Measurements from ENCODE around the gene PACRG. TPM values are rescaled to one million over a fixed set of nuclear protein-coding genes. Genes with fewer than 3 reads are reported as not detected.

Gene PACRG
- total RNA-seq, 1 donor from 2014 or later: under 0.01 TPM

- no peak for FAIRE-seq
- H3K4me3 ChIP-seq (ENCODE audit: low read depth, low read length): no peak overlapping the region
- H3K27me3 ChIP-seq (ENCODE audit: control insufficient read depth, insufficient read depth, low read length): no peaks in the 10 kb centered on the region
Observed at GRCh38 chr6:162921510-162922040, 193.8 kb downstream of the PACRG start.

DNA sequence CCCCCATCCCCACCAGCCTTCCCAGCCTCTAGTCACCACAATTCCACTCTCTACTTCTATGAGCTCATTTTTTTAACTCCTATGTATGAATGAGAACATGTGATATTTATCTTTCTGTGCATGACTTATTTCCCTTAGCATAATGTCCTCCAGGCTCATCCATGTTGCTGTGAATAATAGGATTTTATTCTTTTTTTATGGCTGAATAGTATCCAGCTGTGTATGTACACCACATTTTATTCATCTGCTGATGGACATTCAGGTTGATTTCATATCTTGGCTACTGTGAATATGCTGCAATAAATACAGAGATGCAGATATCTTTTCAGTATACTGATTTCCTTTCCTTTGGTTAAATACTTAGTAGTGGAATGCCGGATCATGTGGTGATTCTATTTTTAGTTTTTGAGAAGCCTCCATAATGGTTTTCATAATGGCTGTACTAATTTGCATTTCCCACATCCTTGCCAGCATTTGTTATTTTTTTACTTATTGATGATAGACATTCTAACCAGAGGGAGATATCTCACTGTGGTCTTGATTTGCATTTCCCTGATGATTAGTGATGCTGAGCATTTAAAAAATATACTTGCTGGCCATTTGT lies 194.9 kb downstream of the PACRG start:
- Histone ChIP-seq H3K36me3 (ENCODE audit: control insufficient read depth, insufficient read depth, low read length) (no peaks in the 10 kb centered on the region), H3K27me3 (ENCODE audit: control insufficient read depth, insufficient read depth, low read length) (no peaks in the 10 kb centered on the region), H3K4me3 (ENCODE audit: low read depth, low read length) (no peak overlapping the region)
- FAIRE-seq (no peak), DNase-seq (ENCODE audit: low read depth) (no peak)
- TF ChIP-seq, protein P1, sequence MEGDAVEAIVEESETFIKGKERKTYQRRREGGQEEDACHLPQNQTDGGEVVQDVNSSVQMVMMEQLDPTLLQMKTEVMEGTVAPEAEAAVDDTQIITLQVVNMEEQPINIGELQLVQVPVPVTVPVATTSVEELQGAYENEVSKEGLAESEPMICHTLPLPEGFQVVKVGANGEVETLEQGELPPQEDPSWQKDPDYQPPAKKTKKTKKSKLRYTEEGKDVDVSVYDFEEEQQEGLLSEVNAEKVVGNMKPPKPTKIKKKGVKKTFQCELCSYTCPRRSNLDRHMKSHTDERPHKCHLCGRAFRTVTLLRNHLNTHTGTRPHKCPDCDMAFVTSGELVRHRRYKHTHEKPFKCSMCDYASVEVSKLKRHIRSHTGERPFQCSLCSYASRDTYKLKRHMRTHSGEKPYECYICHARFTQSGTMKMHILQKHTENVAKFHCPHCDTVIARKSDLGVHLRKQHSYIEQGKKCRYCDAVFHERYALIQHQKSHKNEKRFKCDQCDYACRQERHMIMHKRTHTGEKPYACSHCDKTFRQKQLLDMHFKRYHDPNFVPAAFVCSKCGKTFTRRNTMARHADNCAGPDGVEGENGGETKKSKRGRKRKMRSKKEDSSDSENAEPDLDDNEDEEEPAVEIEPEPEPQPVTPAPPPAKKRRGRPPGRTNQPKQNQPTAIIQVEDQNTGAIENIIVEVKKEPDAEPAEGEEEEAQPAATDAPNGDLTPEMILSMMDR (IDR thresholded peaks at IDR 0.05; ENCODE audit: insufficient read depth, low read length, severe bottlenecking): no peak

More at GRCh38 chr6:162921510-162922040, 193.8 kb downstream of the PACRG start:
- TF ChIP-seq, protein P1 (IDR thresholded peaks at IDR 0.05; ENCODE audit: insufficient read depth, low read length, severe bottlenecking): no peak
- DNase-seq (ENCODE audit: low read depth): no peak
- no peaks in the 10 kb centered on the region for H3K36me3 ChIP-seq (ENCODE audit: control insufficient read depth, insufficient read depth, low read length)

DNA sequence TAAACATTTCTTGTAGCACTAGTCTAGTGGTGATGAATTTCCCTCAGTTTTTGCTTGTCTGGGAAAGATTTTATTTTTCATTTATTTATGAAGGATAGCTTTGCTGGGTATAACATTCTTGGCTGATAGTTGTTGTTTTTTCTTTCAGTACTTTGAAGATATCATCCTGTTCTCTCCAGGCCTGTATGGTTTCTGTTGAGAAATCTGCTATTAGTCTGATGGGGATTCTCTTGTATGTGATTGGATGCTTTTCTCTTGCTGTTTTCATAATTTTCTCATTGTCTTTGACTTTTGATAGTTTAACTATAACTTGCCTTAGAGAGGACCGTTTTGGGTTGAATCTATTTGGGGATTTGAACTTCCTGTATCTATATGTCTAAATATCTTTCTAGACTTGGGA lies 207.1 kb downstream of the PACRG start:
- Histone ChIP-seq H3K4me3 (ENCODE audit: low read depth, low read length) (no peak overlapping the region), H3K27me3 (ENCODE audit: control insufficient read depth, insufficient read depth, low read length) (no peaks in the 10 kb centered on the region), H3K36me3 (ENCODE audit: control insufficient read depth, insufficient read depth, low read length) (no peaks in the 10 kb centered on the region)
- TF ChIP-seq, protein P1 (IDR thresholded peaks at IDR 0.05; ENCODE audit: insufficient read depth, low read length, severe bottlenecking): no peak
- DNase-seq (ENCODE audit: low read depth) (no peak), FAIRE-seq (no peak)

DNA sequence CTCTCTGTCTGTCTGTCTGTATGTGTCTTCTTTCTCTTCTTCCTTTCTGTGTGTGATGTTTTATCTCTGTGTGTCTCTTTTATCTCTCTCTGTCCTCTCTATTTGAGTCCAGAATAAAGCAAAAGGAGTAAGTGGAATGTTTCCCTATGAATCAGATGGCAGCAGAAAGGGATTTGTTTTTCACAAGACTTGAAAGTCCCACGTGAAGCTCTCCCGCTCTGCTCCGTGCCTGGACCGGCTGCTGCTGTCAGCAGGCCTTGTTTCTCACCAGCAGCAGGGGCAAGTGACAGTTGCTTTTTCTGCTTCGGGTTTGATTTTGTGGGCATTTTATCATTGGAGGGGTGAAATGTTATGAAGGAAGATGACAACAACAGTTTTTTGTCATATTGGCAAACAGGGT lies 212.7 kb downstream of the PACRG start:
- Histone ChIP-seq H3K4me3 (ENCODE audit: low read depth, low read length) (no peak overlapping the region), H3K36me3 (ENCODE audit: control insufficient read depth, insufficient read depth, low read length) (no peaks in the 10 kb centered on the region), H3K27me3 (ENCODE audit: control insufficient read depth, insufficient read depth, low read length) (no peaks in the 10 kb centered on the region)
- TF ChIP-seq, protein P1 (IDR thresholded peaks at IDR 0.05; ENCODE audit: insufficient read depth, low read length, severe bottlenecking): no peak
- DNase-seq (ENCODE audit: low read depth): no peak
- no peak for FAIRE-seq

DNA sequence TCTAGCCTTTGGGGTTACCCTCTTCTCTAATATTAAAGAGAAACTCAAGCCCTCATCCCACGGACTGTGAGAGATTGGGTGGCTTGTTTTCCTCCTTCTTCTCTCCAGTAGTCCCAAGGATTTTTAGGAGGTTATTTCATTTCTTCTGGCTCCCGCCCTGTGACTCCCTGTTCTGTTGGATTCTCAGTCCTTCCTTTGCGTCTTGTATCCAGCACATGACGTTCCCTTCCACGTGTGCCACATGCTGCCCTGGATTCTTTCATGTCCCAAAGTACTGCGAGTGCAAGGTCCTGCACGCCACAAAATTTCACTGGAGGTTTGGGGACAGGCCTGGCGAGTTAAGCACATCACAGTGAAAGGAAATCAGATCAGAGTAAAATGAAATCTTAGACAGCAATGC lies 213.4 kb downstream of the PACRG start:
- TF ChIP-seq, protein P1 (IDR thresholded peaks at IDR 0.05; ENCODE audit: insufficient read depth, low read length, severe bottlenecking): no peak
- no peaks in the 10 kb centered on the region for H3K27me3 ChIP-seq (ENCODE audit: control insufficient read depth, insufficient read depth, low read length)
- FAIRE-seq (no peak), DNase-seq (ENCODE audit: low read depth) (no peak)
- no peak overlapping the region for H3K4me3 ChIP-seq (ENCODE audit: low read depth, low read length)
- no peaks in the 10 kb centered on the region for H3K36me3 ChIP-seq (ENCODE audit: control insufficient read depth, insufficient read depth, low read length)

DNA sequence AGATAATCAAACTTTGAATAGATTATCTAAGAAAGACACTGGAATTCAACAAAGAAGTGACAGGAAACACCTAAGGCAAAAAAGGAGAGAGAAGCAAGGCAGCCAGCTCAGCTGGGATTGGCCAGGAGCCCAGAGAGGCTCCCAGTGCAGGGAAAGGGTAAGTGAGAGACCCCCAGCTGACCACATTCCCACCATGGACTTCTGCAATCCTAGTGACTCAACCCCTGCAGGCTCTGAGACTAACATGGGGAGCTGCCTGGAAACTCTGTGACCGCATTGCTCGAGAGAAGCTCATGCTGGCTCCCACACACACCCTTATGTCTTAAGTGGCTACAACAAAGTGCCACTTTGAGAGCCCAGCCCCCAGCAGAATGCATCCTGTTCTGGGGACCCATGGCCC lies 215.1 kb downstream of the PACRG start:
- TF ChIP-seq, protein P1 (IDR thresholded peaks at IDR 0.05; ENCODE audit: insufficient read depth, low read length, severe bottlenecking): no peak
- Histone ChIP-seq H3K27me3 (ENCODE audit: control insufficient read depth, insufficient read depth, low read length) (no peaks in the 10 kb centered on the region), H3K4me3 (ENCODE audit: low read depth, low read length) (no peak overlapping the region), H3K36me3 (ENCODE audit: control insufficient read depth, insufficient read depth, low read length) (no peaks in the 10 kb centered on the region)
- DNase-seq (ENCODE audit: low read depth) (no peak), FAIRE-seq (no peak)
